GM18858 (cell line): ENCODE results near the gene DENND5A.
"Not testable (repeated sequence)": the region's sequence is repeated elsewhere in the genome, so short reads cannot be mapped to it uniquely, and the experiment has no call there.

Experiments
- ATAC-seq: cut with Tn5 transposase; IDR thresholded peaks from one replicate; pipeline ENCODE4 v1.9.1; 2021; ENCODE audit not compliant: unreplicated experiment

Gene DENND5A

GRCh38 chr11:9219115-9219514 is 46.0 kb downstream of the DENND5A start:
- ATAC-seq = no peak

GRCh38 chr11:9214765-9215164 is 50.4 kb downstream of the DENND5A start:
- no peak for ATAC-seq

- no peak for ATAC-seq
Measured at GRCh38 chr11:9211322-9211721, 53.8 kb downstream of the DENND5A start.

- no peak for ATAC-seq
Measured at GRCh38 chr11:9210922-9211320, 54.2 kb downstream of the DENND5A start.

GRCh38 chr11:9210224-9210921 is 54.8 kb downstream of the DENND5A start:
- ATAC-seq = no peak

DNA sequence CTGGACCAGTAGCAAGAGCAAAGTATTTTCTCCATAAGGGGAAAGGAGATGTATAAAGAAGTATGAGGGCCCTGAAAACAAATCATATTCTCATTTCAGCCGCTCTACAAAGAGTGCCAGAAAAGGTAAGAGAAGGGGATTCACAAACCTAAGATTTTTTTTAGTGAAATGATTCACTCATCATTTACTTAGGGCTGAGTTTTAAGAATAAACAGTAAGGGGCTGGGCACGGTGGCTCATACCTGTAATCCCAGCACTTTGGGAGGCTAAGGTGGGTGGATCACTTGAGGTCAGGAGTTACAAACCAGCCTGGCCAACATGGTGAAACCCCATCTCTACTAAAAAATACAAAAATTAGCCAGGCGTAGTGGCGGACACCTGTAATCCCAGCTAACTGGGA is 55.5 kb downstream of the DENND5A start:
- not testable (repeated sequence) for ATAC-seq

- no peak for ATAC-seq
Measured at GRCh38 chr11:9208726-9209501, 56.2 kb downstream of the DENND5A start.

DNA sequence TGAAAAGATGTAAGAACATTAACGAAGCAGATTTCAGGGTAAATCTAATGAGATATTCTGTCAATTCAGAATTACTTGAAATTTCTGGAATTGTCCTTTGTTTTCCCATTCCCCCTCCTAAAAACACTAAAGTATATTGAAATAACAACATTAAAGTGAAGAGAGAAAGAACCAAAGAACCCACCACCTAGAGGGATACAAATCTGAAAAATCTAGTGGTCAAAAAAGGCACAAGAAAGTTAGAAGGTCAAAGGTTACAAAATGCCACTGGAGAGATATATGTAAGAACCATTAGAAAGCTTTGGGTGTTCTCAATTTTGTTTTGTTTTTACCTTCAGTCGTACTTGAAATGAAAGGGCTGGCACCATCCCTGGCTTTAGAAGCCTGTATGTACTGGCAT is 57.9 kb downstream of the DENND5A start:
- no peak for ATAC-seq

- ATAC-seq = no peak
Measured at GRCh38 chr11:9206496-9206895, 58.7 kb downstream of the DENND5A start.

DNA sequence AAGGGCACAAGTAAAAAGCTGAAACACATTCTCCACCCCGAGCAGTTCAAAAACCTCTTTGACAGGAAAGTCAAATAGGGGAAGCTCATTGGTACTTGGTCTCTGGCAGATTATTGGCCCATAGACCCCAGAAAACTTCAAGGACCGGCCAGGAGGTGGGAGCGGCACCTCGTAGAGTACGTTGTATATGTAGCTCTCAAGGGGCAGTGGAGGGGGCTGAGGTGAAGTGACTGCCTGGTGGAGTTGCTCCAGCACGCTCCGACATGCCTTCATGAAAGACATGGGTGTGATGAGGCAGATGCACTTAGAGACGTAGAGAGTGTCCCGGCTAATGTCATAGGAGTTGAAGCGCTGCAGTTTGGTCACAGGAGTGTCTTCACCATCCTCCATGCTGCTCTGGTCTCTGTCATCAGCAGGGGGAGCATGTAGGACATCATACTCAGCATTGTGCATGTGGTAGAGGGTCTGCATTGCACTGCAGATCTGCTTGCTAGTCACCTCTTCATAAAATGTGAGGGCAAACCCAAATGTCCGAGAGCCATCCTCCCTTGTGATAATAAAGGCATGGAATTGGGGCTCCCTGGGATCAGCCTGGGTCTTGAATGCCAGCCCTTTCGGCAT is 61.3 kb downstream of the DENND5A start:
- ATAC-seq = no peak

GRCh38 chr11:9201372-9202162 is 63.6 kb downstream of the DENND5A start:
- ATAC-seq = no peak

DNA sequence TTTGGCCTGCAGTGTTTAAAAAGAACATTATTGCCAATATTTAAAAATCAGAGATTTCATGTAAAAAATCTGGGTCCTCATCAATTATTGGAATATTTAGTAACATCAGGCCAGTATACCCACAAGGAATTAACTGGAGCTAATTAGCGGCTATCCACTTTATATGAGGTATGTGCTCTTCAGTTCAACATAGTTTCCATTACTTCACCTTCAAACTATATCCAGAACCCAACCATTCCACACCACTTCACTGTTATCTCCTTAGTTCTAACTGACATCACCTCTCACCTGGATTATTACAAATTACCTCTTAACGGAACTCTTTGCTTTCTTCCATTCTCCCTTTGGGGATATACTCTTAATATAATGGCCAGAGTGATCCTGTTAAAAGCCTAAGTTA is 64.7 kb downstream of the DENND5A start:
- no peak for ATAC-seq

DNA sequence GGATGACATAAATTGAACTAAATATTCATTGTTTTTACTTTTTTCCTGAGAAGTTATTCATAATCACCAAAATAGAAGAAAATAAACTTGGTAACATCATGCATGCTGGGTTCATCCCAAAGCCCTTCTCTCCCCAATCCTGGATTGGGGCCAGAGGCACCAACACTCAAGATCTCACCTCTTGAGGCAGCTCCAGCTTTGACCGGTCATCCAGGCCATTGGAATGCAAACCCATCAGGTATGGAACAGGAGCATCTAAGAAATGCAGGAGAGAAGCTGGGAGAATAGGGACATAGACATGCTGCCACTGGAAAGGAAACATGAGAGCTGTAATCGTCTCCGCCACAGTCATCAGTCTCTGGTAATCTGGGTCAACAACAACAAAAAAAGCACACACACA is 71.8 kb downstream of the DENND5A start:
- ATAC-seq = no peak

DNA sequence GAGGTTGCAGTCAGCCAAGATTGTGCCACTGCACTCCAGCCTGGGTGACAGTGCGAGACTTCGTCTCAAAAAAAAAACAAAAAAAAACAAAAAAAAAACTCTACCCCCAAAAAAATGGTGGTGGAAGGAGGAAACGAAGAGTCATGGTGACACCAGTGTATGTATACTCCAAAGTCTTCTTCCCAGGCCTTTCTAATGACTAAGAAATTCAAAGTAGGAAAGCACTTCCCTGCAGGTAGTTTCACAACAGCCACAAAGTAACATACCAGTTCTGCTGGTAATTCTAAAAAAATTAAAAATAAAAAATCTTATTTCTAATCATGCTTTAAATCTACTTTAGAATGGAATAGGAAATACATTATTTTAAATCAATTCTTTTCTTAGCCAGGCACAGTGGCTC is 72.6 kb downstream of the DENND5A start:
- no peak for ATAC-seq

DNA sequence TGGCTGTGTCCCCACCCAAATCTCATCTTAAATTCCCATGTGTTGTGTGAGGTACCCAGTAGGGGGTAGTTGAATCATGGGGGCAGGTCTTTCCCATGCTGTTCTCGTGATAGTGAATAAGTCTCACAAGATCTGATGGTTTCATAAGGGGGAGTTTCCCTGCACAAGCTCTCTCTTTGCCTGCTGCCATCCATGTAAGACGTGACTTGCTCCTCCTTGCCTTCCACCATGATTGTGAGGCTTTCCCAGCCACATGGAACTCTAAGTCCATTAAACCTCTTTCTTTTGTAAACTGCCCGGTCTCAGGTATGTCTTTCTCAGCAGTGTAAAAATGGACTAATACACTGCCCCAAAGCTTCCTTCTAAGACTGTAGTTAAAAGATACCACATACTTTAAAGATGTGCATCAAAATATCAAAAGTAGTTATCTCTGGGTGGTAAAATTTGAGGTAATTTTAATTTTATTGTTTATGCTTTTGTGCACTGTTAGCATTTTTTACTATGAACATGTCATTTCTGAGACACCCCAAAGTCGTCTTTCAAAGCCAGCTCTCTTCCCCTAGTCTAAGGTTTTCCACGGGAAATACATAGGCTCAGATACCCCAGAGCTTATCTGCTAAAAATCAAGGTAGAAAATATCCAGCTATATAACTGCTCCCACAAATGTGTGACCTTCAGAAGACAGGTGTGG is 74.7 kb downstream of the DENND5A start:
- not testable (repeated sequence) for ATAC-seq

GRCh38 chr11:9188860-9189259 is 76.3 kb downstream of the DENND5A start:
- not testable (repeated sequence) for ATAC-seq

- ATAC-seq = no peak
Measured at GRCh38 chr11:9187616-9188015, 77.5 kb downstream of the DENND5A start.

- no peak for ATAC-seq
Measured at GRCh38 chr11:9184516-9184915, 80.6 kb downstream of the DENND5A start.

- no peak for ATAC-seq
Measured at GRCh38 chr11:9182180-9182871, 82.8 kb downstream of the DENND5A start.

- no peak for ATAC-seq
Measured at GRCh38 chr11:9180784-9181183, 84.4 kb downstream of the DENND5A start.
